ENCODE data around the gene LIPI. TPM values are rescaled to one million over a fixed set of nuclear protein-coding genes. Genes with fewer than 3 reads are reported as not detected.

The LIPI gene
- total RNA-seq, 2 experiments from 2014 or later: not detected

- H4K20me1 ChIP-seq (ENCODE audit: insufficient read depth, low read length): no peaks in the 10 kb centered on the region
- H3K4me3 ChIP-seq (ENCODE audit: low read depth, low read length, poor library complexity, severe bottlenecking): no peak overlapping the region
- no peaks in the 10 kb centered on the region for H3K4me1 ChIP-seq (ENCODE audit: insufficient read depth, low read length, poor library complexity, severe bottlenecking)
- peaks cover 2% of the 10 kb centered on the region; the same call in 1 of the 2 replicates for H3K36me3 ChIP-seq (ENCODE audit: insufficient read depth, low read length)
- no peak for TF ChIP-seq CTCF (conservative IDR thresholded peaks at IDR 0.05; ENCODE audit: low read length)
- TF ChIP-seq EZH2phosphoT487 (IDR thresholded peaks at IDR 0.05; ENCODE audit: borderline replicate concordance, low read depth, low read length): no peak
- intact Hi-C loops (cut with micrococcal nuclease; ENCODE audit: unreplicated experiment): no loop called here
- ChIA-PET CTCF (ENCODE audit: unreplicated experiment) (no interaction called here), POLR2A (no interaction called here)
- H3K4me2 ChIP-seq (ENCODE audit: low read length): no peak overlapping the region
- H3K27ac ChIP-seq (ENCODE audit: low read depth, low read length, poor library complexity, severe bottlenecking): no peak overlapping the region
- DNase-seq (ENCODE audit: low spot score): no peak
- no peak overlapping the region for H2AFZ ChIP-seq (ENCODE audit: low read length)
- no peaks in the 10 kb centered on the region for H3K9me3 ChIP-seq (ENCODE audit: low read length)
- H3K9me2 ChIP-seq (ENCODE audit: insufficient read depth, low read length): no peaks in the 10 kb centered on the region
- BruUV-seq (replicated peaks): no TSS peak
- no peaks in the 10 kb centered on the region for H3K79me2 ChIP-seq (ENCODE audit: insufficient read depth, low read depth, low read length)
Observed at GRCh38 chr21:14078746-14079375, 131.9 kb downstream of the LIPI start.

- no peak overlapping the region for H3K27ac ChIP-seq (ENCODE audit: low read depth, low read length, poor library complexity, severe bottlenecking)
- DNase-seq (ENCODE audit: low spot score): no peak
- no TSS peak for BruUV-seq (replicated peaks)
- no peak overlapping the region for H2AFZ ChIP-seq (ENCODE audit: low read length)
- H3K79me2 ChIP-seq (ENCODE audit: insufficient read depth, low read depth, low read length): no peaks in the 10 kb centered on the region
- intact Hi-C loops (cut with micrococcal nuclease; ENCODE audit: unreplicated experiment): no loop called here
- H3K9me3 ChIP-seq (ENCODE audit: low read length): no peaks in the 10 kb centered on the region
- CTCF ChIA-PET (ENCODE audit: unreplicated experiment): no interaction called here
- H3K4me2 ChIP-seq (ENCODE audit: low read length): no peak overlapping the region
- no peaks in the 10 kb centered on the region for H3K9me2 ChIP-seq (ENCODE audit: insufficient read depth, low read length)
- H3K4me3 ChIP-seq (ENCODE audit: low read depth, low read length, poor library complexity, severe bottlenecking): no peak overlapping the region
- no peaks in the 10 kb centered on the region for H3K4me1 ChIP-seq (ENCODE audit: insufficient read depth, low read length, poor library complexity, severe bottlenecking)
- H3K36me3 ChIP-seq (ENCODE audit: insufficient read depth, low read length): no peaks in the 10 kb centered on the region
- POLR2A ChIA-PET: no interaction called here
- H4K20me1 ChIP-seq (ENCODE audit: insufficient read depth, low read length): no peaks in the 10 kb centered on the region
- TF ChIP-seq CTCF (conservative IDR thresholded peaks at IDR 0.05; ENCODE audit: low read length): no peak
- TF ChIP-seq EZH2phosphoT487 (IDR thresholded peaks at IDR 0.05; ENCODE audit: borderline replicate concordance, low read depth, low read length): no peak
Observed at GRCh38 chr21:14076143-14076806, 134.5 kb downstream of the LIPI start.

All from OCI-LY7 (cell line).